NCI-H345 treated with DMSO at 0.1 percent for 48 hours (cell line): Measurements from ENCODE around the gene ADAMTS14.
"Not testable (repeated sequence)": the region's sequence is repeated elsewhere in the genome, so short reads cannot be mapped to it uniquely, and the experiment has no call there.

Experiments used
- DNase-seq: peaks from one replicate; lab custom pipeline; 2025; ENCODE audit not compliant: unreplicated experiment; lab: John Stamatoyannopoulos, UW

The ADAMTS14 gene

GRCh38 chr10:70672165-70673042, at the start of gene ADAMTS14:
Gene ADAMTS14 (plus strand): TSS chr10:70672506. CDS start chr10:70672803, 297 bp downstream.
- no peak for DNase-seq

- no peak for DNase-seq
Observed at GRCh38 chr10:70622541-70622940, 49.8 kb upstream of the ADAMTS14 start.

- DNase-seq, result no peak
Observed at GRCh38 chr10:70622981-70623844, 49.1 kb upstream of the ADAMTS14 start.

DNA sequence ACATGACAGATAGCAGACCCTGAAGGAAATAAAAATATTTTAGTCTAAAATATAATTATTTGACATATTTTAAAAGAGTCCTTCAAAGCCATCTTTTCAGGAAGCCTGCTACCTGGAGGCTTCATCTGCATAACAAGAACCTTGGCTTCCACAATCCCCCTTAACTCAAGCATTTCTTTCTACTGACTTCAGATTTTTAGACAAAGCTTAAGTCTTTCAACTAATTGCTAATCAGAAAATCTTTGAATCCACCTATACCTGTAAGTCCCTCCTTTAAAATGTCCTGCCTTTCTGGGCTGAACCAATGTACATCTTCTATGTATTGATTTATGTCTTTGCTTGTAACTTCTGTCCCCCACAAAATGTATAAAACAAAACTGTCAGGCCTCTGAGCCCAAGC, 46.2 kb upstream of the ADAMTS14 start:
- DNase-seq, result no peak

- DNase-seq, result no peak
Observed at GRCh38 chr10:70629338-70629737, 43.0 kb upstream of the ADAMTS14 start.

DNA sequence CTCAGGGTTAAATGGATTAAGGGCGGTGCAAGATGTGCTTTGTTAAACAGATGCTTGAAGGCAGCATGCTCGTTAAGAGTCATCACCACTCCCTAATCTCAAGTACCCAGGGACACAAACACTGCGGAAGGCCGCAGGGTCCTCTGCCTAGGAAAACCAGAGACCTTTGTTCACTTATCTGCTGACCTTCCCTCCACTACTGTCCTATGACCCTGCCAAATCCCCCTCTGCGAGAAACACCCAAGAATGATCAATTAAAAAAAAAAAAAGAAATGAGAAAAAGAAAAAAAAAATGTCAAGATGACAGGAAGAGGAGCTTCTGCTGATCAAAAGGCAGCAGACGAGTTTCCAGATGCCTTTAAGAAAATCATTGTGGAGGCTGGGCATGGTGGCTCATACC, 40.6 kb upstream of the ADAMTS14 start:
- not testable (repeated sequence) for DNase-seq

DNA sequence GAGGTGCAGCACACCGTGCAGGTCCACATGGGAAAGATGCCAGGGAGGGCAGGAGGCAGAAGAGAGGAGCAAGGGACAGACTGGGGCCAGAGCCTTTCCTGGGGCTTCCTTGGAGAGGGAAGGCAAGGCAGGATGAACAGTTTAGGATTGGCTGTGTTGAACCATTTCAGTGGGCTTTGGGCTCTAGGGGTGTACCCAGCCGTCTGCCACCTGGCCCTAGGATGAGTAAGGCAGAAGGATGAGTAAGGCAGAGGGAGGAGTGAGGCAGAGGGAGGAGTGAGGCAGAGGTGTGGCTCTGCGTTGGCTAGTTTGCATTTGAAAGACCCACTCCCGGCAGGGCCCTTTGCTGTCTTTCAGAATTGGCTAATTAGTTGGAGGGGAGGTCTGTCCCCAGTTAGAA, 38.3 kb upstream of the ADAMTS14 start:
- no peak for DNase-seq

- not testable (repeated sequence) for DNase-seq
Observed at GRCh38 chr10:70634515-70634914, 37.8 kb upstream of the ADAMTS14 start.

- DNase-seq, result not testable (repeated sequence)
Observed at GRCh38 chr10:70639640-70640383, 32.5 kb upstream of the ADAMTS14 start.

GRCh38 chr10:70643272-70643671, 29.0 kb upstream of the ADAMTS14 start:
- DNase-seq, result not testable (repeated sequence)

DNA sequence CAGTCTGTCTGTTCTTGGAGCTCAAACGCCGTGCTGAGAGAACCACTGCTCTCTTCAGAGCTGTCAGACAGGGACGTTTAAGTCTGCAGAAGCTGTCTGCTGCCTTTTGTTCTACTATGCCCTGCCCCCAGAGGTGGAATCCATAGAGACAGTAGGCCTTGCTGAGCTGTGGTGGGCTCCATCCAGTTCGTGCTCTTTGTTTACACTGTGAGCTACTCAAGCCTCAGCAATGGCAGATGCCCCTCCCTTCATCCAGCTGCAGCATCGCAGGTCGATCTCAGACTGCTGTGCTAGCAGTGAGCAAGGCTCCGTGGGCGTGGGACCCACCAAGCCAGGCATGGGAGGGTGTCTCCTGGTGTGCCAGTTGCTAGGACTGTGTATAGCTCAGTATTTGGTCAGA, 27.3 kb upstream of the ADAMTS14 start:
- DNase-seq, result not testable (repeated sequence)

- DNase-seq, result no peak
Observed at GRCh38 chr10:70647086-70647485, 25.2 kb upstream of the ADAMTS14 start.

DNA sequence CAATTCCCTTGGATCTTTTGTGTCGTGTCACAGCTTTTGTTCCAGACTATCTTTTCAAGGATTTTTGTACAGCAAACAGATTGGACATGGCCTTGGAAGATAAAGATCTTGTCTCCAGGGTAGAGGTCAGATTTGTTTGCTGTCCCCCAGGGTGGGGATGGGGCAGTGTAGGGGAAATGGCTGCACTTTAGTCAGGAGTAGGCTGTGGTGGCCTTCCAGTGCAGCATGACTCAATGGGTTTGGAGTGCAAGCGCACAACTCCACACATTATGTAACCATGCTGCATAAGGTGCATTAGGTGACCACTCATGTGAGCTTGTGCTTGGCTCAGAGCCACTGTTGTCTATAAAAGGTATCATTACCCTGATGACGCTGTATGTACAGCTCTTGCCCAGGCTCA, 23.9 kb upstream of the ADAMTS14 start:
- no peak for DNase-seq

DNA sequence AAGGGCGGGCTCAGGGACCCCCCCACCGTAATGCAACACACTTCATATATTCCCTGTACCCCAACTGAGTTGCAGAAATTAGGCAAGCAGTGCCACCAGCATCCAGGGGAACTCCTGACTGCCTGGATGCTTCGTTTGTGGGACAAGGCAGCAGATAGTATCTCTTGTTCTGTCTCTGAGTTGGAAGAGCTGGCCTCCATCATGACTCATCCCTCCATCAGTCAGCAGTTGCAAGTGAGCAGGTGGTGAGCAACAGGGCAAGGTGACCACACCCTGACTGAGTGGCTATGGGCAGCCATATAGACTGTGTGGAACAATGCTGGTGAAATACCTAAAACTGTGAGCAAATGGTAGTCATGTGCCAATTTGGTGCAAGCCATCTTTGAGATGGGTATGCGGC, 22.8 kb upstream of the ADAMTS14 start:
- DNase-seq, result no peak

DNA sequence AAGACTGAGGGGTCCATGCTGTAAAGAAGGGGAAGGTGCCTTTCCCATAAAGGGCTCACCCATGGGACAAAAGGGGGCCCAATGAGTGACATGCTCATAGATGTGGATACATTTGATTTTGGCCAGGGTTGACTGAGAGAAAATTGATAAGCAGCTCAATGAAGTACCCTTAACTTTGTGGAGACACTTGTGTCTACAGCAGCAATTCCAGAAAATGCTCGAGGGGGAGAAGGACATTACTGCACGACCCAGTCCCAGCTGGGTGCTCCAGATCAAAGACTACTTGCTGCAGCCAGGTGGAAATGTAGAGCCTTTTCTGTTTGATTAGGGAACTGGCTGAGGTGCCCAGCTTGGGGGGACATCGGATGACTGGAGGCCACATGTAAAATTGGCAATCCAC, 22.2 kb upstream of the ADAMTS14 start:
- DNase-seq, result no peak

GRCh38 chr10:70650718-70651117, 21.6 kb upstream of the ADAMTS14 start:
- no peak for DNase-seq

DNA sequence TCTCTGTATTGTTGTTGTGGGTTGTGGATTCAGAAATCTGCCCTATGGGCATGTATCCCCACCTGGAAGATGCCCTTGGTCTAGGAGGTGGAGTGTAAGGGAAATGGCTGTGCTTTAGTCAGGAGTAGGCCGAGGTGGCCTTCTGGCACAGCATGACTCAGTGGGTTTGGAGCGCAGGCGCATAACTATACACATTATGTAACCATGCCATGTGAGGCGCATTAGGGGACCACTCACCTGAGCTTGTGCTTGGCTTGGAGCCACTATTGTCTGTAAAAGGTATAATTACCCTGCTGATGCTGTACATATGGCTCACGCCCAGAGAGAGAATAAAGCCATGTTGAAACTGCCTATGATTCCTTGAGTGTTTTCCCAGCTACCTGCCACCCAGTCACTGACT, 20.6 kb upstream of the ADAMTS14 start:
- DNase-seq, result no peak

- DNase-seq, result no peak
Observed at GRCh38 chr10:70652761-70653657, 19.3 kb upstream of the ADAMTS14 start.

GRCh38 chr10:70655316-70655715, 17.0 kb upstream of the ADAMTS14 start:
- DNase-seq, result no peak

GRCh38 chr10:70656489-70656888, 15.8 kb upstream of the ADAMTS14 start:
- DNase-seq, result no peak
